Measurements from ENCODE around the gene HEBP2. TPM values are rescaled to one million over a fixed set of nuclear protein-coding genes. Genes with fewer than 3 reads are reported as not detected.
"Not testable (repeated sequence)": the region's sequence is repeated elsewhere in the genome, so short reads cannot be mapped to it uniquely, and the experiment has no call there.

HEBP2 gene
- total RNA-seq, 1 donor from 2014 or later: 63.9 TPM

DNA sequence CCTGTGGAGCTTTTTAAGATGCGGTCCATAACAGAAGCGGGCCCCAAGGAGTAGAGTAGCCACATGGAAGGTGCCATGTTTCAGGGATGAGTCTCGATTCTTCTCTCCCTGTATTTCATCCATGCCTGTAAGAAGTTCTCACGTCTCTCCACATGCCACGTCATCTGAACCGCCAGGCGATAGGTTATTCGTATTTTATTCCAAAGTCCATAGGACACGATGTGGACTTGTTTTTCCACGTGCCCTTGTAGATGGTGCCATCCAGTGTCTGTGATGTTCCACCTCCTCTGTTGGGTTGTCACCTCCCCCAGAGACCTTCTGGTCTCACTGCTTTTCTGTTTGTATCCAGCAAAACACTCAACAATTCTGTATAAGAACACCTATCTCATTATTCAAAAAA is 17.6 kb downstream of the HEBP2 start:
- DNase-seq (ENCODE audit: extremely low read depth, low read depth, low spot score): no peak

GRCh38 chr6:138422861-138423260 is 18.8 kb downstream of the HEBP2 start:
- no peak for DNase-seq (ENCODE audit: extremely low read depth, low read depth, low spot score)

DNA sequence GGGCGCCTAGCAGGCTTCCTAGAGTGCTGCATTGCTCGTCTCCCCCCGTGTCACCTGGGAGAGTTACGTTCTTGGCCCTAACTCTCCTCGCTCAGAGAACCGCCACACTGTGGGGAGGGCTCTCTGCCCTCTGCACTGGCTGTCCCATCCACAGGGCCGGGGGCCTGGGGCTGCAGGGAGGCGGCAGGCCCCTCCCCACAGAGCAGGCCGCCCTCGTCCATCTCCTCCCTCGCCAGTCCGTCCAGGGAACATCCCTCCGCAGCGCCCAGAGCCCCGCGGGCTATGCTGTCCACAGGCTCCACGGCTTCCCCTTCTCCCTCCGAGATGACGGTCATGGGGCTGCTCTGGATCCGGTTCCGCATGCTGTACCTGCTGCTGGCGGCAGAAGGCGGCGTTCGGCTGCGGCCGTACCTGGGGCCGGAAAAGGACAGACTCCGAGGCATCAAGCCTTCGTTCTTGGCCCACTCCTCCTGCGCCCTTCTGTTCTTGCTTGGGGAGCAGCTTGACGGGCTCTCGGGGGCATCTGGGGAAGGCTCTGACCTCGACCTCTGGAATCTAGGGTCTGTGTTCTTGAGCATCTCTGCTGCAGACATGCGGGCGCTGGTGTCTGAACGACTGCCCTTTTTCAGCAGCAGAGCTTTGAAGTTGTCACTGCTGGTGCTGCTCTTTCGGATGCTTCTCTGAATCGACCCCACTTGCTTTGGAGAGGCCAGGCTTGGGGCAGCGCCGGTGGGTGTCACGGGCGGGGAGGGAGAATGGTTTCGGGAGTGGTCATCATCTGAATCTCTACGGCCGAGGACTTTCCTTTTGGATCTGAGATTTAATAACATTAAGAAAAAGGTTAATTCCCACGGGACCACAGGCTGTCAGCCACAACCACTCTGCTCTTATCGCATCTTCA is 20.2 kb downstream of the HEBP2 start:
- no peak for DNase-seq (ENCODE audit: extremely low read depth, low read depth, low spot score)

DNA sequence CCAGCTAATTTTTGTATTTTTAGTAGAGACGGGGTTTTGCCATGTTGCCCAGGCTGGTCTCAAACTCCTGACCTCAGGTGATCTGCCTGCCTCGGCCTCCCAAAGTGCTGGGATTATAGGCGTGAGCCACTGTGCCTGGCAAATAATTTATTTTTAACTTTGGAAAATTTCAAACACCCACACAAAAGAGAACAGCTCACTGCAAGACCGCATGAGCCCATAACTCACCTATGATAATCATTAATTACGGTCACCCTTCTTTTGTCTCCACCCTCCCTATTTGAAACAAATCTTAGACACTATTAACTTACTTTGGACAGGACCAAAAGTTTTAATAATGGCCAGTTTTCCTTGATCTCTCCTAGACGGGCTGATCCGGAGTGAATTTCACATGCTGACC is 21.2 kb downstream of the HEBP2 start:
- not testable (repeated sequence) for DNase-seq (ENCODE audit: extremely low read depth, low read depth, low spot score)

DNA sequence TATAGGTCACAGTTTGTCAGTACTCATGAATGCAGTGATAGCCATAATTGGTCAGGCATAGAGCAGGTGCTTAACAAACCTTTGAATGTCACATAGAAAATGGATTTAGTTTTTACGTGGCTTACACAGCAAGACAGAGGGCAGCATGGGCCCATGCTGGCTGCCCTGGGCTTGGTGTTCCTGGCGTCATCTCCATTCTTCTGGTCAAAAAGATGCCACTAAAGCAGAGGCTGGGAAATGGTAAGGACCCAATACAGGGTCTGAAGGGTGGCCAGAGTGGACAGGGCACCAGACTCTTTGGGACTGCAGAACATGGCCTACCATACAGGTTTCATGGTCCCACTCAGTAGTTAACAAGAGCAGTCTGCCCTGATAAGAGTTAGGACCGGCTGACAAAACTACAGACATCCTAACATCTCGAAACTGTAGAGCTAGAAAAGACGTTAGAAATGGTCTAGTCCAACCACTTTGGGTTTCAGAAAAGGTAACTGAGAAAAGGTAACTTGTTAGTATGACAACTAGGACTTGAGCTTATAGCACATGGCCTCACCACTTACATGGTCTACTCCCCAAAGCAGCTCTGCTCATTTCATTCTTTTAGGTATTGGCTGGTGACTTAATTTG is 22.6 kb downstream of the HEBP2 start:
- no peak for DNase-seq (ENCODE audit: extremely low read depth, low read depth, low spot score)

DNA sequence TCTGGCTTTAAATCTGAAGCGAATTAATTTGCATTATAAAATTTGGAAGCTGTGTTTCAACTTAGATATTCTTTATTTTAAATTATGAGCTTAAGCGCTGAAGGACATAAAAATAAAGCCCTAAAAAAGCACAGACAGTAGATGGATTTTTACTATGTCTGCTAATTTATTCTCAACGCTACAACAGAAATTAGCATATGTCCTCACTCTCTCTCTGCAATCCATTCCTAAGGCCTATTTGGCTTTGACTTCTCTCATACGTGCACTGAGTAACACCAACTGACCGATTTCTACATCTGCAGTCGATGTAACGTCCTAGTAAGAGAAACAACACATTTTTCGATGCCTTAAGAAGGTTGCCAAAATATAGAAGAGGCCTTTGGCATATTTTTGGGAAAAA is 23.7 kb downstream of the HEBP2 start:
- no peak for DNase-seq (ENCODE audit: extremely low read depth, low read depth, low spot score)

GRCh38 chr6:138428944-138429598 is 25.0 kb downstream of the HEBP2 start:
- peak; percentile 27 for DNase-seq (ENCODE audit: extremely low read depth, low read depth, low spot score)

DNA sequence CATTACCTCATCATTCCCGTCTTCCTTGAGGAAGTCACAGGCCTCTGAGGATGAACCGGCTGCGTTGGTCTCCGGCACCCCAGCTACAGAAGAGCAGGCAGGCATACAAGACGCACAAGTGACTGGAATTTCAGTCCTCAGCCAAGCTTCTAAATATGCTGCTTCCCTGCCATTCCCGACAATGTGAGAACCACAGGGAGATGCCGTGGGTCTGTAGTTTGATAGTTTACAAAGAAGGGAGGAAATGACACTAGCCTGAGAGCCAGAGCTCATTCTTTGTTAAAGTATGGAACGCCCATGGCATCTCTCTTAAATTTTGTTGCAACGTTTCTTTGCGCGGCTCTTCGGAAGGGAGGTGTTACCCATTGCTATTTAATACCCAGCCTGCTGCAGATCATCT is 25.7 kb downstream of the HEBP2 start:
- no peak for DNase-seq (ENCODE audit: extremely low read depth, low read depth, low spot score)

DNA sequence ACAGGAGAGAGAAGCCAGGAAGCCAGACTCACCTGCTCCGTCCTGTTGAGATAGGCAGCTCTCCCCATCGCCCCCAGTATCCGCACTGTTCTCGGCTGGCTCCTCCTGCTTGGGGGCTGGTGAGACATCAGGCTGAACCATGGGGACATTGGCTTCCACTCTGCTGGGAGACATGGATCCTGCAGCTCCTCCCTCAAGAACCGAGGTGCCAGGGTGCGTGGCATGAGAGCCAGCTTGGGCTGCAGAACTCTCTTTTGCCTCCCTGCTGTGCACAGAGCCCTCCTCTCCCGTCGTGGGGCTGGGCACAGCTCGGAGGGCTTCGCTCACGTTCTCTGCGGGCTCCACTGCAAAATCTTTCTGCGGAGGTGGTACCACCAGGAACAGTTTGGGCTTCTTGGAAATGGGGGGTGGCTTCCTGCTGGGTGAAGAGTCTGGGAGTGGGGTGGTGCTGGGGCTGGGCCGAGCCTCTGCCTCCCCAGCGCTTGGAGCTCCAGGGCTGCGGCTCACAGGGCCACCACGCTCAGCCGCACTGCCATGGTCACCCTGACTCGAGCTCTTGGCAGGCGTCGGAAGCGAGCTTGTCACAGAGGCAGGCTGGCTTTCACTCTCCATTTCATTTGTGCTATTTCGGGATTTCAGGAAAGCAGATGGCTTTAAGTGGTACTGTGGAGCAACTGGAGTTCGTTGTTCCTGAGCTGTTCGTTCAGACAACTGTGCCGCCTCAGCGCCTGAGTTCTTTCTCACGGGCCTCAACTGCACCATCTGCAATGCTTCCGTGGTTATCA is 26.5 kb downstream of the HEBP2 start:
- DNase-seq (ENCODE audit: extremely low read depth, low read depth, low spot score): no peak

DNA sequence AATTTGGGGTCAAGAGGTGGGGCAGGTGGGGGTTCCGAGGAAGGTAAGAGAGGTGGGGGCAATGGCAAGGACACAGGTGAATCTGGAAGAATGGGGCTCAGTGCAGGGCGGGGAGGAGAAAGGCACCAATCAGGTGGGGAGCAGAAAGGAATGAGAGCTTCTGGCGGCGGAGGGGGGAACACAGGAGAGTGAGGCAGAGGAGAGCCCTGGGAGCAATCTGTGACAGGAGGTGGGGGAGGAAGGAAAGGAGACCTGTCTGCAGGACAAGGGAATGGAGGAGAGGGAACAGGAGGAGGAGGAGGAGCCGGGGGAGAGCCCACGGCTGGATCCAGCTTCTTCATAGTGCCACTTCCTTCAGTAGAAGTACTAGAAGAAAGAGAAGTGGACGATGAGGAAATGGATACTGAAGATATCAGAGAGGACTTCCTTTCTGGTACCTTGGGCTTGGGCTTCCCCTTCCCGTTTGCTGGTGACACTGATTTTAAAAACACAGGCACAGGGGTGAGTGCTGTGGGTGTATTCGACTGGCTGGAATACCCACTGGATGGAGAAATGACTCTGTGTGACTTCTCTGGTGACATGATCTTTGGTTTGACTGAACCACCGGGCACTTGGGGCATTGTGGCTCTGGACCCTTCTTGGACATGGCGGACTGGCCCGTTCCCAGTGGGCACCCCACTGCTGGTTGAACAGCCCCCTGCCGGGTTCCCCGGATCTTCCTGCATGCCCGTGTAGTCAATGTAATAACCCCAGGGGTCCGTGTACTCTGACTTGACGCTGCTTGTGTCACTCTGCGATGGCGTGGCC is 27.4 kb downstream of the HEBP2 start:
- no peak for DNase-seq (ENCODE audit: extremely low read depth, low read depth, low spot score)

DNA sequence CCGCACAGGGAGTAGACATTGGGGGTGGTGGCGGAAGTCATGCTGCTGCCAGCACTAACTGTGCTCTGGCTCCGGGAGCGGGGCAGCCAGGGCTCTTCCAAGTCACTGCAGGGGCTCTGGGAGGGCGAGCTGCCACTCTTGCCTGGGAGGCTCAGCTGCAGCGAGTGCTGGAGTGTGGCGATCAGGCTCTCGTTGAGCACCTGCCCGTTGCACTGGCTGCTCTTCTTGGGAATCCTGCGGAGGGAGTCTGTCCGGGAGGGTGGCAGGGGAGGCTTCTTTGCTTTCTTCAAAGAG is 28.0 kb downstream of the HEBP2 start:
- DNase-seq (ENCODE audit: extremely low read depth, low read depth, low spot score): no peak

GRCh38 chr6:138434096-138434495 is 30.1 kb downstream of the HEBP2 start:
- DNase-seq (ENCODE audit: extremely low read depth, low read depth, low spot score): no peak

GRCh38 chr6:138434925-138435324 is 30.9 kb downstream of the HEBP2 start:
- DNase-seq (ENCODE audit: extremely low read depth, low read depth, low spot score): no peak

GRCh38 chr6:138439546-138439945 is 35.5 kb downstream of the HEBP2 start:
- no peak for DNase-seq (ENCODE audit: extremely low read depth, low read depth, low spot score)

DNA sequence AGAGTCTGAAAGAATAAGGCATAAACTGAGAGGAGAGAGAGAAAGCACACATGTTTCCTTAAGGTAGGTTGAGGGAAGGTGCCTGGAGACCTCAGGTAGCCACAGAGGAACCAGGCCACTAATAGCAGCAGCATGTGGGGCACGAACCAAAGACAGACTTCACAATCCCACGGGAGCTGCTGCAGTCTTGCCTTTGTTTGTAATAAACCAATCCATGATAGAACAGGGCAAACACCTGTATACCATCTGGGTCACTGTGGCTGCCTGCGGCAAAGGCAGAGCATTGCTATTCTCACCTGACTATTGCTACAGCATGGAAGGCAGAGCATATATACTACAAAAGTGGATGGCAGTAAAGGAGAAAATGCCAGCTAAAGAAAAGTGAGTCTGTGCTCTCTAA is 36.3 kb downstream of the HEBP2 start:
- no peak for DNase-seq (ENCODE audit: extremely low read depth, low read depth, low spot score)

GRCh38 chr6:138440758-138441357 is 36.8 kb downstream of the HEBP2 start:
- no peak for DNase-seq (ENCODE audit: extremely low read depth, low read depth, low spot score)

GRCh38 chr6:138441965-138442364 is 37.9 kb downstream of the HEBP2 start:
- DNase-seq (ENCODE audit: extremely low read depth, low read depth, low spot score): no peak

DNA sequence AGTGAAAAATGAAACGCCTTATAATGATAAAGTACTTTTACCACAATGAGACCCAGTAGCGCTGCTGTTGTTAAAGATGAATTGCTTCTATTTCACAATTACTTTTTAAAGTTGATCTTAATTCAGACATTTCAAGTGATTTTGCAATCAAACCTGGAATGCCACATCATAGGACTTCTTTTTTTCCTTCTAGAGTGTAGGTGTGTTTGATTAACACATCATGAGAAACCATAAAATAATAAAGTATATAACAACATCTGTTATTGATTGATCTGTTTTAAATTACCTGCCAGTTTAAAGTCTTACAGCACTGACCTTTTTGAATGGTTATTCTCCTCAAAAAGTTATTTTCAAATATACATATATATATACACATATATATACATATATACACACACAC is 38.6 kb downstream of the HEBP2 start:
- no peak for DNase-seq (ENCODE audit: extremely low read depth, low read depth, low spot score)

GRCh38 chr6:138443979-138444378 is 40.0 kb downstream of the HEBP2 start:
- DNase-seq (ENCODE audit: extremely low read depth, low read depth, low spot score): no peak

GRCh38 chr6:138446821-138447220 is 42.8 kb downstream of the HEBP2 start:
- DNase-seq (ENCODE audit: extremely low read depth, low read depth, low spot score): no peak

All from glomerular endothelial cell (primary cell).